GM19035 (cell line): Measurements from ENCODE around the gene MCTP1.
"Not testable (repeated sequence)": the region's sequence is repeated elsewhere in the genome, so short reads cannot be mapped to it uniquely, and the experiment has no call there.

Experiments used
- ATAC-seq: cut with Tn5 transposase; IDR thresholded peaks from one replicate; pipeline ENCODE4 v1.9.1; 2021; ENCODE audit not compliant: unreplicated experiment

Gene MCTP1

DNA sequence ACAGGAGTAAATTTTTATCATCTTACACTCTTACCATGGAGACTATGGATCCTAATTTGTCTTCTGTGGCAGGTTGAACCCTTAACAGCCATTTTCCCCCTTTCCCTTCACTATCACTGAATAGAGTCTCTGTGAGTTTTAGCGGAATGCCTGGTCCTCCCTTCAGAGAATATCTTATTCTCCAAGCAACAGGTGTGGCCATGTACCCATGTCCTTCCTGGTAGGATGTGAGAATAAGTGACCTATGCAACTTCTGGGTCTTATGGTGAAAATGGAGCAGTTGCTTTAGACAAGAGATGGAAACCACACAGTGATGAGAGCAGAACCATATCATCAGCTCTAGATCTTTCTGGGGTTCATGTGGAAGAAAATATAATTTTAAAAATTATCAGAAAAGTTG, 312.6 kb downstream of the MCTP1 start:
- ATAC-seq: no peak

- no peak for ATAC-seq
Observed at GRCh38 chr5:94969174-94969573, 315.7 kb downstream of the MCTP1 start.

DNA sequence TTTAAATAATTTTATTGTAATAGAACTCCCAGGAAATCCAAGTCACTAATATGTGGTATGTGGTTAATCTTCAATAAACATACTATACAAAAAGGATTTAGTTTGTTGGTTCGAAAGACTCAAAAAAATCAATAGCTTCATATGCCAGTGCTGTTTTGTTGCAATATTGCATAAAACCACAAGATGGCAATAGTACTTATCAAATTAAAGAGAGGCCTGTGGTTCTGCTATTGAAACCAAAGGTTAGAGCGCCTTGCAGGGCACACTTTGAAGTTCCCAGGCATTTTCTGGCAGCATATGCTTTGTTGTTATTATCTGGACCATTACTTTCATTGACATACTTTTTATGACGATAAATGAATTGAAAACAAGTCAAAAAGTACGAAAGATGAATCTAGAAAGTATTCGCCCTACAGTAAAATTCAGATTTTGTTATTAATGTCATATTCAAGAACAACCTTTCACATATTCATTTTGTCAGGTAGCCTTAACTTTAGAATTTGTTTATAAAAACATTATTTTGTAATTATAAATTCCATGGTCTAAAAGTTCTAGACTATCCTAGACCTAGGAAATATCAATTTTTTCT, 316.3 kb downstream of the MCTP1 start:
- ATAC-seq: peak; percentile 79

DNA sequence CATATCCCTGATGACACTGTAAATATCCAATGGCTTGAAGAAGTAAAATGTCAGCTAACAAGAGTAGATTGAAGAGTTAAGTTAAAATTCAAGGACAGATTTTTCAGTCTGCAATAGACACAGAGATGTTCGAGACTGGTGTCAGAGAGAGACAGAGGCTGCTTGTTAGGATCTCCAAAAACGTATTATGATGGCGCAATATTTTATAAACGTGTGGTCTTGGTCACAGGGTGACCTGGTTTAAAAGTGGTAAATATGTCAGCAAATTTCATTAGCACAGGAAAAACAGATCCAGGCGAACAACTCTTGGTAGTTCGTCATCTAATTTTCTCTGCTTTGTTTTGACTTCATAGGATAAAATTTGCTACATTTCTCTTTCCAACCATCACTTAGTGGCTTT, 317.4 kb downstream of the MCTP1 start:
- no peak for ATAC-seq

DNA sequence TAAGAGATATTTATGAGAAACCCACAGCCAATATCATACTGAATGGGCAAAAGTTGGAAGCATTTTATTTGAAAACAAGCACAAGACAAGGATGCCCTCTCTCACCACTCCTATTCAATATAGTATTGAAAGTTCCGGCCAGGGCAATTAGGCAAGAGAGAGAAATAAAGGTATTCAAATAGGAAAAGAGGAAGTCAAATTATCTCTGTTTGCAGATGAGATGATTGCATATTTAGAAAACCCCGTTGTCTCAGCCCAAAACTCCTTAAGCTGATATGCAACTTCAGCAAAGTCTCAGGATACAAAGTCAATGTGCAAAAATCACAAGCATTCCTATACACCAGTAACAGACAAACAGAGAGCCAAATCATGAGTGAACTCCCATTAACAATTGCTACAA, 325.6 kb downstream of the MCTP1 start:
- ATAC-seq: not testable (repeated sequence)

DNA sequence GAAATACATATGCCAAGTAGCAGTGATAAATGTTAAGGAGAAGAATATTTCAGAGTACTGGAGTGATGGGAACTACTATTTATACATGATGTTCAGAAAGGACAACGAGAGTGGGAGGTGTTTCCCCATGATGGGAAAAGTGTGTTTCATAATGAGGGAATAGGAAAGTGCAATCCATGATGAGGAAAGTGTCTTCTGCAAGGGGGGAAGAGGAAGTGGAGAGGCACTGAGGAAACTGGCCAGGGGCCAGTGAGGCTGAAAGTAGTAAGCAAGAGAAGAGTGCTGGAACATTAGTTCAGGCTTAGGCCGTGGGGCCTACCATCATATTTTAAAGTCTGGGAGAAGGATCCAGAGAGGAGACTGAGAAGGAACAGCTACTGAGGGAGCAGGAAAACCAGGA, 339.2 kb downstream of the MCTP1 start:
- ATAC-seq: no peak

DNA sequence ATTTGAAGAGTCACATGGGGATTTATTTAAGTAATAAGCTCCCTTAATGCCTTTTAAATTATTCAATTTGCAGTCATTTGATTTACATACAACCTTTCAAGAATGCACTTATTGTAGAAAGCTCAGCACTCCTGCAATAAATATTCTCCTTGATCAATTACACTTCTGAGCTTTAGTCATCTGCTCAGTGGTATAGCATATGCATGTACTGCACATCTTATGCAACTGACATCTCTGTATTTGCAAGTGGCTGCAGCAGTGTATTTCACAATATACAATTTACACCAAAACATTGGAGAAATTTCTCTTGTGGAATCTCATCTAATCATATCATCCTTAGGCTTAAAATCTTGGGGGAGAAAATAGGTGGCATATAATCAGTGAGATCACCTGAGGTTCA, 340.7 kb downstream of the MCTP1 start:
- no peak for ATAC-seq

GRCh38 chr5:94941122-94941755, 343.7 kb downstream of the MCTP1 start:
- ATAC-seq: no peak

DNA sequence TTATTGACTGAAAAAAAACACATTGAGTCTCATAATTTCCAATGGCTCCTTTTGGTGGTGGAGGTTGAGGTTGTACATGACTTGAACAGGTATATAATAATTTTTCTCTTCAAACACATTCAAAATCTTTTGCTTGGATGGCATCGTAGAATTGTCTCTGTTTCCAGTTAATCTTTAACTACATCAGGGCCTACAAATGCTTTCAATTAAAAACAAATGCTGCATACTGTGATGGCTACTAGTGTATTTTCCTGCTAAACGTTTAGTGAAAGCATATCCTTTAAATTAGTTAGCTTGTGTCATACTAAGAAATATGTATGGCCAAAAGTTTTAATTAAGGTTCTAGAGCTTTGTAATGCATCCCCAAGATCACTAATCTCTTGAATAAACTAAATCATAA, 352.6 kb downstream of the MCTP1 start:
- no peak for ATAC-seq

- ATAC-seq: no peak
Observed at GRCh38 chr5:94928891-94929290, 356.0 kb downstream of the MCTP1 start.

- no peak for ATAC-seq
Observed at GRCh38 chr5:94920570-94920969, 364.3 kb downstream of the MCTP1 start.

DNA sequence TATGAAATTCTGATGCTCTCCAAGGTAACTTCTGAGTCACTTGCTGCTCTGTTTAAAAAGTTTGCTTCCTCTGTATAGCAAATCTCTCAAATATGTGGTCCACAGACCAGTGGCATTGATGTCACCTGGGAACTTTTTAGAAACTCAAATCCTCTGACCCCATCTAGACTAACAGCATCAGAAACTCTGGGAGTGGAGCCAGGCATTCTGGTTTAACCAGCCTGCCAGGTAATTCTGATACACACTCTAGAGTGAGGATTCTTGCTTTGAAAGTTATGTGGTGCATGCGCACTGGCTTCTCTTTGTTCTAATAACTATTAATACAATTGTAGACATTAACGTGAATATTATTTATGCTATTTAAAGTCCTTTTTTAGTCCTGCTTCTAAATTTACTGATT, 368.3 kb downstream of the MCTP1 start:
- ATAC-seq: no peak

DNA sequence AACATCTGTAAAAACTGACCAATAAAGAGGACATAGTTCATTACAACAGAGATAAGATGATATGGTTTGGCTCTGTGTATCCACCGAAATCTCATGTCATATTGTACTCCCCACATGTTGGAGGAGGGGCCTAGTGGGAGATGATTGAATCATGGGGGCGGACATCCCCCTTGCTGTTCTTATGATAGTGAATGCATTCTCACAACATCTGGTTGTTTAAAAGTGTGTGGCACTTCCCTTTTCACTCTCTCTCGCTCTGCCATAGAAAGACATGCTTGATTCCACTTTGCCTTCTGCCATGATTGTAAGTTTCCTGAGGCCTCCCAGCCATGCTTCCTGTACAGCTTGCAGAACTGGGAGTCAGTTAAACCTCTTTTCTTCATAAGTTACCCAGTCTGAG, 373.6 kb downstream of the MCTP1 start:
- ATAC-seq: no peak

DNA sequence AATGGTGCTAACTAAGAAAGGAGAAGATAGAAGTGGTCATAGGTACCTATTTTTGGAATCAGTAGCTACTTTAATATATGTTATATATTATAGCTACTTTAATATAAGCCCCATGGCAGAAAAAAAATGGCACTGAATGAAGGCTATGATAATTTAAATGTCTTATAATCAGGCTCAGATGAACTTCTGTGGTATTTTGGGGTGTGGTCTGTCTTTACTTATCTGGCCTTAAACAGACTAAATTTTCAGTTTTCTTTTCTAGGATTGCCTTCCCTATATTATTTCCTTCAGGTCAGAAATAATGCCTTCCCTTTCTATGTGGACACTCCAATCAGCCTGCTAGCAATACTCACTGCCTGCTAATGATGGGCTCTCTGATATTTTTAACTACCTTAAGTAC, 374.2 kb downstream of the MCTP1 start:
- ATAC-seq: no peak

DNA sequence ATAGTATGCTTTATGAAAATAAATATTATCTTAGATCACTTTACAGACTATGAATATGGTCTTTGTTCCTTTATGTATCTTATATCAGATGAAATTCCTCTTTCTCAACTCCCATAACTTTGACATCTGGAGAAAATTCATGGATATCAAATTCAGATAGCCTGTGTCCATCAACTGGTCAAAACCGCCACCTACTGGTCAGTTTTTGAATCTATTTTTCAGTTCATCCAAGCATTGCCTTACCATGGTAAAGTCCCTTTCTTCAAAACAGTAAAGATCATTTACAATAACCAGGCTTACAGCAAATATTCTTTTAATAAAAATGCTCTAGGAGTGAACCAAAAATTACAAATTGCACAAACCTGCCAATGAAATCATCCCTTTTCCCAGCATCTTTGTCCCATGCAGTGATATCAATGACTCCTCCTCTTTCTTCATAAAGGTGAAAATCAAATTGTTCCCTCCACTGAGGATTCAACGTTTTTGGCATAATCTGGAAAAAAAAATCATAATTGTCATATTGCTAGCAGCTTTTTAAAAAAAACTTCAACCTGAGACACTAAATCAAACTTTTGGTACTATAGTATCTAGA, 375.9 kb downstream of the MCTP1 start:
- ATAC-seq: peak; percentile 70

DNA sequence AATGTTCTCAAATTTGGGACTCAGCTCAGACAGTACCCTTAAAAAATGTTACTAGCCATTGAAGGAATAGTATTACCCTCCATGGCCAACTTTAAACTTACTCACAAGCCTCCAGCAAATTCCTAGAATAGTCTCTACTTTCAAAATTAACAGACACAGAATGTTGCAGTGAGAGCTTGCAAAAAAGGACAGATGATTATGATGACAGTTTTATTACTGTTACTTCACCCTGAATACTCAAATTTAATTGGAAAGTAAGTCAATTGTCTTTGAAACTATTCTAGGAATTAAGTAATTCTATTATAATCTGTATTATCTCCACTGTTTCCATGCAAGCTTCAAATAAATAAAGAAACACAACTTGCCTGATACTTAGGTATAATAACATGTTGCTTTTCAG, 378.1 kb downstream of the MCTP1 start:
- ATAC-seq: no peak

GRCh38 chr5:94903726-94904125, 381.2 kb downstream of the MCTP1 start:
- ATAC-seq: no peak

DNA sequence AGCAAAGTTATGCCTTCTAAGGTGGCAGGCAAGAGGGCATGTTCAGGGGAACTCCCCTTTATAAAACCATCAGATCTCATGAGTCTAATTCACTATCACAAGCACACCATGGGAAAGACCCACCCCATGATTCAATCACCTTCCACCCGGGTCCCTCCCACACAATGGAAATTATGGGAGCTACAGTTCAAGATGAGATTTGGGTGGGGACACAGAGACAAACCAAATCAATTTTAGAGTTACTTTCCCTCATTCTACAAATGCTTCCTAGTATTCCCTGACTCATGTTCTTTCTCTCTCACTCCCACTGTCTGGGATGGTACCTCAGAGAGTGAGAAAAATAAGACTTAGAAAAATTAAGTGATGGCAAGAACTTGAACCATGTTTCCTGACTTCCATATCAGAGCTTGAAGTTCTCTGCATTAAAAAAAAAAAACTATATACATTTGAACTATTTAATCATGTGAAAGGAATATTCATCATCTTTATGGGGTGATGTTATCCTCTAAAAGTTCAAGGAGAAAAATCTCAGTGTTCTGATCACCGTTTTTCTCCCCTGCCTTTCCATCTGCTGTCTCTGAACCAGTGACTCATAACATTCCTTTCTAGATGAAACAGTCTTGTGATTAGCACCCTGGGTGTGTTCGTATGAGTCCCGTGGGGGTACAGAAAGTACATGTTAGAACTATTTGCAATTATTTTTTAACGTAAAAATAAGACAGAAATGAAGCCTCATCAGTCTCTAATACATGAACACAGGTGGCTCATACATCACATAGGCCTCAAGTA, 383.5 kb downstream of the MCTP1 start:
- ATAC-seq: peak; percentile 89

- ATAC-seq: no peak
Observed at GRCh38 chr5:94900006-94900505, 384.8 kb downstream of the MCTP1 start.

GRCh38 chr5:94893412-94894135, 391.3 kb downstream of the MCTP1 start:
- no peak for ATAC-seq

DNA sequence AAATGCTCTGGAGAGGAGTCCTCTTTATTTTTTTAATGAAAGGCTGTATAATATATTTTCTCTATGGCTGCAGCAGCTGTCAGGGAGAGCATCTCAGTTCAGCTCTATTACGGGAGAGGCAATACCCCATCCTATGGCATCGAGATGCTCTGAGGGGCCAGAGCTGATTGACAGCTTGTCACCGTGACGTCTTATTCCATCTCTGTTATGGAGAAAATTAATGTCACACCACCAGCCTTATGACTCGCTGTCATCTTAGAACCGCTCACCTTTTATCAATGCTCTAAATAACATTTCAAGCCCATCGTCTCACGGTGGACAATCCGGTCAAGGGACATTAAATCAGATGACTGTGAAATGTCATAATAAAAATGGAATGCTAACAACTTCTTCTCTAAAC, 392.9 kb downstream of the MCTP1 start:
- no peak for ATAC-seq
